Non-pigmented ciliary epithelial cell (primary cell): ENCODE results near the gene HCRT.
"Not testable (repeated sequence)": the region's sequence is repeated elsewhere in the genome, so short reads cannot be mapped to it uniquely, and the experiment has no call there.

ENCODE experiments used
- DNase-seq: peaks from one replicate; pipeline ENCODE4 v3.0.0-alpha.2; 2010; ENCODE audit warnings: low read depth

The HCRT gene

GRCh38 chr17:42184713-42185620 is at the start of gene HCRT:
Gene HCRT, minus strand, starts transcription at chr17:42185452. Its CDS starts 87 bp downstream, at chr17:42185365.
- DNase-seq = no peak

DNA sequence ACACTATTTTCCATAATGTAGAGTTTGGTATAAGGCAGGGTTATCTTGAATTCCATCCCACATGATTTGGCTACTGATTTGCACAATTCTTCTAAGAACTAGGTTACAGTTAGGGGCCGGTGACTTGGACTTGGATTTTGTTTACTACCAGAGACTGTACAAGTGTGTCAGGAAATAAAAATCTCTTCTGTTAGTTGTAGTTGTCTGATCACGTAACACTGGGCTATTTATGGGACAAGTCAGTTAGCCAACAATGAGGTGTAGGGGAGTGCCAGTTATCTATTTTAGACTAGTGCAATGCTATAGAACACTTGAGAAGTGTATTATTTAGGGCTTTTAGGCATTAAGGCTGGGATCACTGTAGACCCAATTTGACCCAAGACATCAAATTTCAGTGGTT is 48.7 kb upstream of the HCRT start:
- no peak for DNase-seq

DNA sequence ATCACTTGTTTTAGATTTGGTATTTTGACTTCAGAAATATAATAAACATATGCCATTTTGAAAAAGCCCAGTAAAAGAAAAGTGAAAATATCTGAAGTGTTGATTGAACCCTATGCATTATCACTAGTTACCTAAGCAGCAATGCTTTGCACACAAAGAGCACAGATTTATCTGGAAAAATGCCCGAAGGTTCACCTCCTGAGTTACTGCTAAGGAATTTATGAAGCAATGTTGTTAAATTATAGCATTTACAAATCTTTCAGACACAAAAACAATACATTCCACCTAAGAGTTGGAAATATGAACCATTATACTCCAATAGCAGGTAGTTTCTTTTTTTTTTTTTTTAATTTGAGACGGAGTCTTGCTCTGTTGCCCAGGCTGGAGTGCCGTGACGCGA is 47.9 kb upstream of the HCRT start:
- no peak for DNase-seq

GRCh38 chr17:42230225-42230624 is 45.0 kb upstream of the HCRT start:
- no peak for DNase-seq

DNA sequence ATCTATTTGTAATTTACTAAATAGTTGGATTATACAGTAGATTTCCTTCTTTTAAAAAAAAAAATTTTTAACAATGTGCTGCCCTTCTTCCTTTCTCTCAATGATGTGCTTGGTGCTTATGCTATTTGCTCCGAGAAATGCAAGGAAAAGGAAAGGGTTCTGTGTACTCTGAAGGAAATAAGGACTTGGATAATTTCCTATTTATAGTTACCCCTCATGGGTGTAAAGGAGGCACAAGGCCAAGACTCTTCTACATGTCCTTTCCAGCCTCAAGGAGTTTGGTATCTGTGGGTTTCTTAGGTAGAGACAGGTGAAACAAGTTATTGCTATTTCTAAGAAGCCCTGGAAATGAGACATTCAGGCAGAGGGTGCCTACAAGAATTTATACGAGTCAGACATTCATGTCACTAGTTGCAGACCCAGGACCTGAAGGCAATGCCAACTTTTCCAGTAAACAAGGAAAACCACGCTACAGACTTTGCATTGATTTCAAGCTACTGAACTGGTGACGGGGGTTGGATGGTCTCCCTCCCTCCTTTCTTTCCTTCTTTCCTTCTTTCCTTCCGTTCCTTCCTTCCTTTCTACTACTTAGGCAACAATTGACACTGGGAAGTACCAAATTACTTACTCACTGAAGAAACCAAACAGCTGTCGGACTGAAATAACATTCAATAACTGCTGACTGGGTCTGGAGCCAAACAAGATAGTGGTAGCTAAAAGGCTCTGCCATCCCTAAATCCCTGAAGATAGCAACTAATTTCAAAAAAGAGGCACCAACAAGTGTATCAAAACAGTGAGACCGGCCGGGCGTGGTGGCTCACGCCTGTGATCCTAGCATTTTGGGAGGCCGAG is 42.8 kb upstream of the HCRT start:
- DNase-seq = no peak

DNA sequence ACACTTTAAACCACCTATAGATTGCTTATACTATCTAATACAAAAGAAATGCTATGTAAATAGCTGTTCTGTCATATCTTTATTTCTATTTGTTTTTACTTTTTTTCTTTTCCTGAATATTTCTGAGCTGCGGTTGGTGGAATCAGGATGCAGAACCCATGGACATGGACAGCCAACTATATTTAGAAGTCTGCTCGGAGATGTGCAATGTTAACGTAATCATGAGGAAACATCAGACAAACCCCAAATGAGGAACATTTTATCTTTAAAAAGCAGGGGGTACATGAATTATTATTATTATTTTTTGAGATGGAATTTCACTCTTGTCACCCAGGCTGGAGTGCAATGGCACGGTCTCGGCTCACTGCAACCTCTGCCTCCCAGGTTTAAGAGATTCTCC is 40.4 kb upstream of the HCRT start:
- no peak for DNase-seq

- DNase-seq = no peak
Observed at GRCh38 chr17:42224651-42225050, 39.4 kb upstream of the HCRT start.

DNA sequence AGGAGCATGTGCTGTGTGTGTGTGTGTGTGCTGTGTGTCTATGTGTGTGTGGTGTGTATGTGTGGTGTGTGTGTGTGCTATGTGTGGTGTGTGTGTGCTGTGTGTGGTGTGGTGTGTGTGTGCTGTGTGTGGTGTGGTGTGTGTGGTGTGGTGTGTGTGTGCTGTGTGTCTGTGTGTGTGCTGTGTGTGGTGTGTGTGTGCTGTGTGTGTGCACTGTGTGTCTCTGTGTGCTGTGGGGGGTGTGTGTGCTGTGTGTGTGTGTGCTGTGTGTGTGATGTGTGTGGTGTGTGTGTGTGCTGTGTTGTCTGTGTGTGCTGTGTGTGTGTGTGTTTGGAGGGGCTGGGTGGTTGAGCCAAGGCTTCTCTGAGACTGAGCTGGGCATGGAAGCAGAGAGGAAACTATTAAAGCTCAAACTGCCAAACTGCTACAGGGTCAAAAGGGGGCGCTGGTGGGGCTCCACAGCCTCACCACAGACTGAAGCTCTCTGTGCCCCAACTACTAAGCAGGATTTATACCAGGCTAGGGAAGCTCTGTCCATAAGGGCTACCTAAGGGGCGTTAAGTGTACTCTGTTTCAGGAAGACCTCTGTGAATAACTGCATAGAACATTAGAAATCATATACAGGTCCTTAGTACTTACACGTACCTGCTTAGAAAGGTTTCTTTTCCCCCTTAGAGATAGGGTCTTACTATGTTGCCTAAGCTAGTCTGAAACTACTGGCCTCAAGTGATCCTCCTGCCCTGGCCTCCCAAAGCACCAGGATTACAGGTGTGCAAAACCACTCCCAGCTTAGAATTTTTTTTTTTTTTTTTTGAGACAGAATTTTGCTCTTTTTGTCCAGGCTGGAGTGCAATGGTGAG is 36.9 kb upstream of the HCRT start:
- DNase-seq = no peak

DNA sequence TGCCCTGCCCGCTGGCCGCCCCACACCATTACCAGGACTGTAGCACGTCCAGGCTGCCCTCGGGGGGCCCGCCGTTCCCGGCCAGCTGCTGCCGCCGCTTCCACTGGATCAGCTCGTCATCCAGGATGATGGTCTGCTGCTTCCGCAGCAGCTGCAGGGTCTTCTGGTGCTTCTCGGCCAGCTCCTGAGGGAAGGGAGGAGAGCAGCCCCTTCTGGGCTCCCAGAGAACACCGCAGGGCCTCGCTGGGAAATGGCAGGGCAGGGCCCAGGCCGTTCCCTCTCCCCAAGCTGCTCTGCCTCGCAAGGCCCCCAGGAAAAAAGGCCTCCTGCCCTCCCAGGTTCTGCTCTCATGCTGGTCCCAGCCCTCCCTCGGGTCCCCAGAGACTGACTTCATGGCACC is 34.0 kb upstream of the HCRT start:
- DNase-seq = not testable (repeated sequence)

GRCh38 chr17:42214156-42214555 is 28.9 kb upstream of the HCRT start:
- DNase-seq = no peak

- no peak for DNase-seq
Observed at GRCh38 chr17:42212382-42212781, 27.1 kb upstream of the HCRT start.

GRCh38 chr17:42211921-42212341 is 26.7 kb upstream of the HCRT start:
- DNase-seq = not testable (repeated sequence)

- DNase-seq = no peak
Observed at GRCh38 chr17:42210046-42210445, 24.8 kb upstream of the HCRT start.

GRCh38 chr17:42206153-42206612 is 20.9 kb upstream of the HCRT start:
- DNase-seq = not testable (repeated sequence)

DNA sequence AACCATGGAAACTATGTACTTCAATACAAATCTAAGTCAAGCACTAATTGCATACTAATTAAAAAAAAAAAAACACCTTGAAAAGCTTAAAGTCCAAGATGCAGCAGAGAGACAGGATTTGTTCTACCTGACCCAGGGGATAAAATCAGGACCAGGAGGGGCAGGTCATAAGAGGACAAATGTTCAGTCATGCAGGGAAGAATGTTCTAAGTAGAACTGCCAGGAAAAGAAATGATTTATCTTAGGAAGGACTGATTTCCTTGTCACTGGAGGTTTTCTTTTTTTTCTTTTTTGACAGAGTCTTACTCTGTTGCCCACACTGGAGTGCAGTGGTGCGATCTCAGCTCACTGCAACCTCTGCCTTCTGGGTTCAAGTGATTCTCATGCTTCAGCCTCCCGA is 18.1 kb upstream of the HCRT start:
- no peak for DNase-seq

- no peak for DNase-seq
Observed at GRCh38 chr17:42202696-42203095, 17.4 kb upstream of the HCRT start.

- no peak for DNase-seq
Observed at GRCh38 chr17:42202159-42202558, 16.9 kb upstream of the HCRT start.

DNA sequence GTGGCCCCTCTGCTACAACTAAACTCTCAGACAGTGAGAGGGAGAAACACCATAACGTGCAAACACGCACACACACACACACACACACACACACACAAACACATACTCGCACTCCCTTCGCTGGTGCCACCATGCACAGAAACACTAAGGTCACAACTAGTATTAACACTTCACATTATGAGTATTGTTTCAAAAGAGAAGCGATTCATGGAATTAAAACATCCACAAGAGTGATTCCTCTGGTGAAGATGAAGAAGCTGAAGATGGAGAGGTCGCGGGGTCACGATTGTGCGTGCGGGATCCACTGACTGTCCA is 16.2 kb upstream of the HCRT start:
- DNase-seq = no peak

DNA sequence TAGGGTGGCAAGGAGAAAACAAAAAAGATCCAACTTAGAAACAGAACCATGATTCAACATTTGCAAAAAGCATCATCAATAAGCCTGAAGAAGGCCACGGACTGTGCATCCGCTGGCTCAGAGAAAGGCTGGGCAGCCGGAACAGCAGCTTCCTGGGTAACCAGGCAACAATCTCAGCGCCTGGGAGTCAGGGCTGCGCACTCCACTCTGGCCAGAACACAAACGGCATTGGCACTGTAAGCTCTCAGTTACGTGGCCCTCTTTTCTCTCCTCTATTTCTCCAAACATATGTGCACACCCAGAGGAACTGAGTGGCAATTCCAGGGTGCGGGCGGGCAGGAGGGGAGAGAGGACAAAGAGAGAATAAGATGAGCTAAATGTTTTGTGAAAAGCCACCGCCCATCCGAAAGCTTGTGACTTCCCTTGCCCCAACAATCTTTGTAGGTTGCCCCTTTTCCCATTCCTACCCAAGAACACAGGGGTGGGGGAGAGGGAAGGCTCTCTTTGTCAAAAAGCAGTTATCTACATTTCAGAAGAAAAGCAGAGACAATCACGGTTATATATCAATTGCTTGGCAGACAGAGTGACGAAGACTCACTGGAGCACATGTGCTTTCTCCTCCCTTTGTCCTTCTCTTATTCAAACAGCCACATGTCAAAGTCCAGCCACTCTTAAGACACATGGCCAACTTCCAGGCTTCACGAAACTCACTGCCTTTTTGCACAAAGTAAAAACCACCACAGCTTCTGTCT is 15.6 kb upstream of the HCRT start:
- no peak for DNase-seq

GRCh38 chr17:42199416-42200011 is 14.3 kb upstream of the HCRT start:
- DNase-seq = no peak

- DNase-seq = no peak
Observed at GRCh38 chr17:42198897-42199296, 13.6 kb upstream of the HCRT start.
